ENCODE data around the gene NRROS.

DNA sequence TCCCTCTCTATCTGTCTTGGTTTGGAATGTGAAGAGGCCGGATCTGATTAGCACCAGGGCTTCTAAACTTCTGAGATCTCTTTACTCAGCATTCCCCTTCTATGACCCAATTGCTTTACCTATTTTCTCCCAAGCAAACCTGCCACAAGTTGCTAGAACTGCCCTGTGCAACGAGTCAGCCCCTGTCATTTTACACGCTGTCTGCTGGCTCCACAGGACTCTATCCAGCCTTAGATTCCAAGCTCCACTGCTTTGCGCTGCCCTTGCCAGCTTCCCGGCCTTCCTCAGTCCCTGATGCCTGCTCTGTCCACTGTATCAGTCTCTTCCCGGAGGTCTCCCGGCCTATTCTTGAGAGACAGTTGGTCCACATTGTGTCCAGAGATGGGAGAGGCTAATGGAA lies 60.3 kb downstream of the NRROS start:
- TF ChIP-seq, protein P1, sequence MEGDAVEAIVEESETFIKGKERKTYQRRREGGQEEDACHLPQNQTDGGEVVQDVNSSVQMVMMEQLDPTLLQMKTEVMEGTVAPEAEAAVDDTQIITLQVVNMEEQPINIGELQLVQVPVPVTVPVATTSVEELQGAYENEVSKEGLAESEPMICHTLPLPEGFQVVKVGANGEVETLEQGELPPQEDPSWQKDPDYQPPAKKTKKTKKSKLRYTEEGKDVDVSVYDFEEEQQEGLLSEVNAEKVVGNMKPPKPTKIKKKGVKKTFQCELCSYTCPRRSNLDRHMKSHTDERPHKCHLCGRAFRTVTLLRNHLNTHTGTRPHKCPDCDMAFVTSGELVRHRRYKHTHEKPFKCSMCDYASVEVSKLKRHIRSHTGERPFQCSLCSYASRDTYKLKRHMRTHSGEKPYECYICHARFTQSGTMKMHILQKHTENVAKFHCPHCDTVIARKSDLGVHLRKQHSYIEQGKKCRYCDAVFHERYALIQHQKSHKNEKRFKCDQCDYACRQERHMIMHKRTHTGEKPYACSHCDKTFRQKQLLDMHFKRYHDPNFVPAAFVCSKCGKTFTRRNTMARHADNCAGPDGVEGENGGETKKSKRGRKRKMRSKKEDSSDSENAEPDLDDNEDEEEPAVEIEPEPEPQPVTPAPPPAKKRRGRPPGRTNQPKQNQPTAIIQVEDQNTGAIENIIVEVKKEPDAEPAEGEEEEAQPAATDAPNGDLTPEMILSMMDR (IDR thresholded peaks at IDR 0.05): no peak
- no peak for TF ChIP-seq FOXM1 (IDR thresholded peaks at IDR 0.05; ENCODE audit: low read depth)
- no peak for TF ChIP-seq EP300 (IDR thresholded peaks at IDR 0.05; ENCODE audit: borderline replicate concordance in 1 of 2, low read depth in 1 of 2, low read length in 1 of 2)
- TF ChIP-seq, protein P2, sequence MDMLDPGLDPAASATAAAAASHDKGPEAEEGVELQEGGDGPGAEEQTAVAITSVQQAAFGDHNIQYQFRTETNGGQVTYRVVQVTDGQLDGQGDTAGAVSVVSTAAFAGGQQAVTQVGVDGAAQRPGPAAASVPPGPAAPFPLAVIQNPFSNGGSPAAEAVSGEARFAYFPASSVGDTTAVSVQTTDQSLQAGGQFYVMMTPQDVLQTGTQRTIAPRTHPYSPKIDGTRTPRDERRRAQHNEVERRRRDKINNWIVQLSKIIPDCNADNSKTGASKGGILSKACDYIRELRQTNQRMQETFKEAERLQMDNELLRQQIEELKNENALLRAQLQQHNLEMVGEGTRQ (IDR thresholded peaks at IDR 0.05; ENCODE audit: borderline replicate concordance, low read depth, low read length): no peak
- no peak for TF ChIP-seq TAF1 (IDR thresholded peaks at IDR 0.05; ENCODE audit: borderline replicate concordance, low read depth, low read length)
